H9 (cell line): ENCODE data around the gene PLEKHG5. TPM values are rescaled to one million over a fixed set of nuclear protein-coding genes. Genes with fewer than 3 reads are reported as not detected.

ENCODE experiments used
- DNase-seq: peaks from one replicate; pipeline ENCODE4 v3.0.0-alpha.2; 2017
- H2AFZ ChIP-seq: one replicate; pipeline ENCODE4 v1.6.1; 2013; ENCODE audit warnings: mild to moderate bottlenecking, low read length, control low read depth, moderate library complexity
- H2AK5ac ChIP-seq: 2 replicates; pipeline ENCODE4 v1.6.1; 2013; ENCODE audit warnings: low read length, control low read depth, mixed read lengths; ENCODE audit not compliant: insufficient read length
- H2BK120ac ChIP-seq: one replicate; pipeline ENCODE4 v1.6.1; 2013; ENCODE audit warnings: low read depth, mild to moderate bottlenecking, low read length, control low read depth, inconsistent platforms; ENCODE audit not compliant: poor library complexity, severe bottlenecking
- H2BK12ac ChIP-seq: 2 replicates; pipeline ENCODE4 v1.6.1; 2013; ENCODE audit warnings: low read length, control low read depth, mixed read lengths, low read depth; ENCODE audit not compliant: insufficient read length
- H2BK15ac ChIP-seq: 2 replicates; pipeline ENCODE4 v1.6.1; 2013; ENCODE audit warnings: low read depth, low read length, control low read depth
- H2BK20ac ChIP-seq: one replicate; pipeline ENCODE4 v1.6.1; 2013; ENCODE audit warnings: low read depth, mild to moderate bottlenecking, low read length, control low read depth, inconsistent platforms; ENCODE audit not compliant: poor library complexity, severe bottlenecking
- H2BK5ac ChIP-seq: 2 replicates; pipeline ENCODE4 v1.6.1; 2013; ENCODE audit warnings: low read length, control low read depth, mixed read lengths; ENCODE audit not compliant: insufficient read length
- H3K14ac ChIP-seq: 2 replicates; pipeline ENCODE4 v1.6.1; 2013; ENCODE audit warnings: low read length, control low read depth; ENCODE audit not compliant: insufficient read depth
- H3K18ac ChIP-seq: 2 replicates; pipeline ENCODE4 v1.6.1; 2013; ENCODE audit warnings: low read depth, mild to moderate bottlenecking, mixed read lengths, low read length, control low read depth; ENCODE audit not compliant: insufficient read length
- H3K23ac ChIP-seq: 2 replicates; pipeline ENCODE4 v1.6.1; 2013; ENCODE audit warnings: low read length, control low read depth, mixed read lengths, low read depth; ENCODE audit not compliant: insufficient read length
- H3K23me2 ChIP-seq: 2 replicates; pipeline ENCODE4 v1.6.1; 2013; ENCODE audit warnings: low read depth, mild to moderate bottlenecking, mixed read lengths, low read length, control low read depth; ENCODE audit not compliant: insufficient read length, poor library complexity, severe bottlenecking
- H3K27ac ChIP-seq: 2 replicates; pipeline ENCODE4 v1.5.1; 2013; ENCODE audit warnings: low read length, control low read depth, mixed read lengths, low read depth; ENCODE audit not compliant: insufficient read length
- H3K27me3 ChIP-seq: 2 replicates; pipeline ENCODE4 v1.6.1; 2013; ENCODE audit warnings: low read length, control low read depth, inconsistent platforms; ENCODE audit not compliant: insufficient read depth
- H3K4ac ChIP-seq: 2 replicates; pipeline ENCODE4 v1.6.1; 2013; ENCODE audit warnings: low read depth, mild to moderate bottlenecking, control low read depth, inconsistent platforms, low read length, moderate library complexity
- H3K4me1 ChIP-seq: 2 replicates; pipeline ENCODE4 v1.6.1; 2013; ENCODE audit warnings: low read length, control low read depth, inconsistent platforms; ENCODE audit not compliant: insufficient read depth
- H3K4me2 ChIP-seq: 2 replicates; pipeline ENCODE4 v1.6.1; 2013; ENCODE audit warnings: low read length, control low read depth, mixed read lengths; ENCODE audit not compliant: insufficient read length, insufficient read depth
- H3K56ac ChIP-seq: 2 replicates; pipeline ENCODE4 v1.6.1; 2013; ENCODE audit warnings: low read depth, mild to moderate bottlenecking, mixed read lengths, low read length, control low read depth; ENCODE audit not compliant: insufficient read length
- H3K79me1 ChIP-seq: 2 replicates; pipeline ENCODE4 v1.6.1; 2013; ENCODE audit warnings: low read depth, mild to moderate bottlenecking, moderate library complexity, low read length, control low read depth, inconsistent platforms; ENCODE audit not compliant: insufficient read depth, poor library complexity, severe bottlenecking
- H3K79me2 ChIP-seq: 2 replicates; pipeline ENCODE4 v1.6.1; 2013; ENCODE audit warnings: low read length, control low read depth, inconsistent platforms; ENCODE audit not compliant: insufficient read depth
- H3K9ac ChIP-seq: 2 replicates; pipeline ENCODE4 v1.6.1; 2013; ENCODE audit warnings: low read length, control low read depth, mixed read lengths; ENCODE audit not compliant: insufficient read length; ENCODE audit errors: extremely low read depth
- H3K9me3 ChIP-seq: one replicate; pipeline ENCODE4 v1.6.1; 2013; ENCODE audit warnings: low read depth, low read length, inconsistent platforms; ENCODE audit not compliant: control insufficient read depth
- H3T11ph ChIP-seq: one replicate; pipeline ENCODE4 v1.6.1; 2013; ENCODE audit warnings: mild to moderate bottlenecking, low read length, control low read depth, inconsistent platforms
- H4K20me1 ChIP-seq: one replicate; pipeline ENCODE4 v1.6.1; 2013; ENCODE audit not compliant: control insufficient read depth, insufficient read length, insufficient read depth
- H4K5ac ChIP-seq: 2 replicates; pipeline ENCODE4 v1.6.1; 2013; ENCODE audit warnings: low read depth, mild to moderate bottlenecking, mixed read lengths, low read length, control low read depth; ENCODE audit not compliant: insufficient read length
- H4K8ac ChIP-seq: replicated peaks from 2 replicates; pipeline ENCODE4 v1.6.1; 2013; ENCODE audit warnings: low read length, control low read depth, mixed read lengths, low read depth; ENCODE audit not compliant: insufficient read length
- H4K91ac ChIP-seq: 2 replicates; pipeline ENCODE4 v1.6.1; 2013; ENCODE audit warnings: low read depth, mild to moderate bottlenecking, moderate library complexity, mixed read lengths, low read length, control low read depth; ENCODE audit not compliant: insufficient read length
- H3K27ac Mint-ChIP-seq, 3 experiments: 2 replicates in 2 of 3; 3 replicates in 1 of 3; pipeline ENCODE4 v1.8.0; 2020 to 2021; ENCODE audit warnings: mixed read lengths in 3 of 3, mild to moderate bottlenecking in 1 of 3, moderate library complexity in 1 of 3
- H3K27me3 Mint-ChIP-seq: 2 replicates; pipeline ENCODE4 v1.8.0; 2021; ENCODE audit warnings: low read depth, mild to moderate bottlenecking, moderate library complexity, mixed read lengths
- H3K36me3 Mint-ChIP-seq, 3 experiments: 2 replicates in 2 of 3; 3 replicates in 1 of 3; pipeline ENCODE4 v1.8.0; 2020 to 2021; ENCODE audit warnings: low read depth in 3 of 3, mixed read lengths in 3 of 3; ENCODE audit not compliant: insufficient read depth in 1 of 3
- H3K4me1 Mint-ChIP-seq, 2 experiments: 2 replicates each; pipeline ENCODE4 v1.8.0; 2020; ENCODE audit warnings: mixed read lengths in 2 of 2
- H3K4me3 Mint-ChIP-seq, 2 experiments: 2 replicates in 1 of 2; 3 replicates in 1 of 2; pipeline ENCODE4 v1.8.0; 2020 to 2021; ENCODE audit warnings: mild to moderate bottlenecking in 2 of 2, mixed read lengths in 2 of 2, moderate library complexity in 1 of 2
- H3K9me3 Mint-ChIP-seq, 2 experiments: 2 replicates in 1 of 2; 3 replicates in 1 of 2; pipeline ENCODE4 v1.8.0; 2020; ENCODE audit warnings: mild to moderate bottlenecking in 2 of 2, mixed read lengths in 2 of 2, moderate library complexity in 1 of 2
- WGBS: extraction: QIAGEN DNeasy Blood & Tissue Kit; methylation state at CpG from one replicate; pipeline ENCODE4 v1.1.7; 2013; ENCODE audit warnings: missing lambda C conversion rate, low lambda C conversion rate, mixed read lengths; ENCODE audit not compliant: insufficient read length; ENCODE audit errors: extremely low coverage; 5-methylcytosine and 5-hydroxymethylcytosine counted together
- total RNA-seq: library from RNA; stranded (reverse); gene quantifications from 2 replicates; pipeline ENCODE4 v1.2.1, GENCODE V29; 2021
- TF ChIP-seq, protein P1 (sequence below): fragments of 200-600 bp; sonication (generic); conservative IDR thresholded peaks from 3 replicates; pipeline ENCODE4 v1.8.0; 2021; ENCODE audit warnings: antibody characterized with exemption, mild to moderate bottlenecking

The PLEKHG5 gene
- total RNA-seq, 1 experiment from 2014 or later = 22.3 TPM

DNA sequence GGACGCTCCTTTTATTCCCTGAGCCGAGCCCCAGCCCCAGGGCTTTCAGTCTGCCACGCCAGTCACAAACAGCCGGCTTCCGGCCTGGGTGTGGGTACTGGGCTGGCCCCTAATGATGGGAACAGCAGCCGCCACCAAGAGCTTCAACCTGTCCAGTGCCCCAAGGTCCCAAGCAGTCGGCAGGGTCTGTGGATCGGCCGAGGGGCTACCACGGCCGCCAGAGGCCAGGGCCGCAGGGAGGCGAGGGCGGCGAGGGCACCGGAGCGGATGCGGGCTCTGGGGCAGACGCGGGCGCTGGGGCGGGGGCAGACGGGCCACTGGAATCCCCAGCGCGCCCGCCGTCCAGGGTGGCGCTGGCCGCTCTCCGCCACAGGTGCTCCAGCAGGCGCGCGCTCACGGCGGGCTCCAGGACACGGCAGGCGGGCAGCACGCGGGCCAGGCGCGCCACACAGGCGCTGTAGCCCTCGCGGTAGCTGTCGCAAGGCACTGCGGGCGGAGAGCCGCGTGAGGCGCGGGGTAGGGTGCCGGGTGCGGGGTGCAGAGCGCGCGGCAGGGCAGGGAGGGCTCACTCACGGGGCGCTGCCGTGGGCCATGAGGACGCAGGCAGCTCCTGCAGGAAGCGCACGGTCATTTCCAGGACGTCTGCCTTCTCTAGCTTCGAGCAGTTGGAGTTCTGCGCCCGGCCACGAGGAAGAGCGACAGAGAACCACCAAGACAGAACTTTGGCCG lies 72.6 kb downstream of the PLEKHG5 start:
- Histone ChIP-seq H3K56ac (no peak overlapping the region), H3K9ac (no peak overlapping the region), H2AFZ (no peak overlapping the region), H3K27me3 (peaks cover 66% of the 10 kb centered on the region), H2BK15ac (no peak overlapping the region), H2AK5ac (no peak overlapping the region), H2BK20ac (no peak overlapping the region), H3K18ac (no peak overlapping the region), H3K23ac (no peak overlapping the region), H3K79me2 (no peaks in the 10 kb centered on the region), H2BK5ac (no peak overlapping the region), H3K79me1 (no peaks in the 10 kb centered on the region), H2BK12ac (no peak overlapping the region), H2BK120ac (no peak overlapping the region), H3T11ph (no peak overlapping the region), H3K4ac (no peak overlapping the region), H3K27ac (no peak overlapping the region), H4K20me1 (no peaks in the 10 kb centered on the region), H3K4me2 (no peak overlapping the region), H4K8ac (no peak overlapping the region), H4K5ac (no peak overlapping the region), H3K14ac (no peak overlapping the region), H4K91ac (no peak overlapping the region), H3K4me1 (peaks cover 3% of the 10 kb centered on the region; the same call in 1 of the 2 replicates), H3K23me2 (peaks cover 10% of the 10 kb centered on the region), H3K9me3 (no peaks in the 10 kb centered on the region)
- Mint-ChIP-seq H3K27me3 (peaks cover 97% of the 10 kb centered on the region), H3K4me1 (peaks cover 22 to 26% of the 10 kb centered on the region in 2 experiments), H3K4me3 (peak overlapping the region; percentile 42 to 74), H3K27ac (no peak overlapping the region), H3K9me3 (no peaks in the 10 kb centered on the region; a peak in 1 of 5 replicates), H3K36me3 (no peaks in the 10 kb centered on the region)
- TF ChIP-seq, protein P1, sequence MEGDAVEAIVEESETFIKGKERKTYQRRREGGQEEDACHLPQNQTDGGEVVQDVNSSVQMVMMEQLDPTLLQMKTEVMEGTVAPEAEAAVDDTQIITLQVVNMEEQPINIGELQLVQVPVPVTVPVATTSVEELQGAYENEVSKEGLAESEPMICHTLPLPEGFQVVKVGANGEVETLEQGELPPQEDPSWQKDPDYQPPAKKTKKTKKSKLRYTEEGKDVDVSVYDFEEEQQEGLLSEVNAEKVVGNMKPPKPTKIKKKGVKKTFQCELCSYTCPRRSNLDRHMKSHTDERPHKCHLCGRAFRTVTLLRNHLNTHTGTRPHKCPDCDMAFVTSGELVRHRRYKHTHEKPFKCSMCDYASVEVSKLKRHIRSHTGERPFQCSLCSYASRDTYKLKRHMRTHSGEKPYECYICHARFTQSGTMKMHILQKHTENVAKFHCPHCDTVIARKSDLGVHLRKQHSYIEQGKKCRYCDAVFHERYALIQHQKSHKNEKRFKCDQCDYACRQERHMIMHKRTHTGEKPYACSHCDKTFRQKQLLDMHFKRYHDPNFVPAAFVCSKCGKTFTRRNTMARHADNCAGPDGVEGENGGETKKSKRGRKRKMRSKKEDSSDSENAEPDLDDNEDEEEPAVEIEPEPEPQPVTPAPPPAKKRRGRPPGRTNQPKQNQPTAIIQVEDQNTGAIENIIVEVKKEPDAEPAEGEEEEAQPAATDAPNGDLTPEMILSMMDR = no peak
- no peak for DNase-seq
- no CpG with 5 or more reads among the region's 69 CpGs for WGBS
